ENCODE measurements around the gene HDAC9. TPM values are rescaled to one million over a fixed set of nuclear protein-coding genes. Genes with fewer than 3 reads are reported as not detected.
A peak's percentile ranks its signal among the peaks of the same experiment; 100 is the strongest.

Gene HDAC9
- total RNA-seq, 1 donor from 2014 or later, result 27.6 TPM

- no peaks in the 10 kb centered on the region for H3K79me2 ChIP-seq (ENCODE audit: insufficient read depth, low read length)
- Mint-ChIP-seq H3K4me3 (ENCODE audit: unreplicated experiment) (no peak overlapping the region), H3K27me3 (ENCODE audit: low read depth, unreplicated experiment) (no peaks in the 10 kb centered on the region), H3K36me3 (ENCODE audit: low read depth, unreplicated experiment) (peaks cover 1% of the 10 kb centered on the region), H3K9me3 (ENCODE audit: unreplicated experiment) (no peaks in the 10 kb centered on the region), H3K27ac (ENCODE audit: unreplicated experiment) (no peak overlapping the region), H3K4me1 (ENCODE audit: low read depth, unreplicated experiment) (no peaks in the 10 kb centered on the region)
- H3K9ac ChIP-seq (ENCODE audit: low read length), result no peak overlapping the region
- H3K4me1 ChIP-seq (ENCODE audit: insufficient read depth, low read length), result no peaks in the 10 kb centered on the region
- no peak overlapping the region for H2AFZ ChIP-seq (ENCODE audit: low read depth, low read length)
- no peak overlapping the region for H3K4me2 ChIP-seq (ENCODE audit: low read length)
- DNase-seq (ENCODE audit: low read depth) (no peak), FAIRE-seq (no peak)
- TF ChIP-seq EZH2 (IDR thresholded peaks at IDR 0.05; ENCODE audit: insufficient read depth, low read length) (no peak), CTCF (IDR thresholded peaks at IDR 0.05; ENCODE audit: insufficient read depth, low read depth, low read length) (no peak)
- no peaks in the 10 kb centered on the region for H4K20me1 ChIP-seq (ENCODE audit: insufficient read depth, low read length)
- H3K27me3 ChIP-seq (ENCODE audit: insufficient read depth, low read length), result no peaks in the 10 kb centered on the region
- no peak overlapping the region for H3K4me3 ChIP-seq (ENCODE audit: insufficient read depth, low read depth, low read length)
- H3K9me3 ChIP-seq (ENCODE audit: insufficient read depth, low read depth, low read length), result no peaks in the 10 kb centered on the region
- no peak overlapping the region for H3K27ac ChIP-seq (ENCODE audit: low read depth, low read length)
- peaks cover 10% of the 10 kb centered on the region for H3K36me3 ChIP-seq (ENCODE audit: insufficient read depth, low read length)
These were observed 98.2 kb downstream of the HDAC9 start for GRCh38 chr7:18593602-18594279.

GRCh38 chr7:18597754-18598153 lies 102.2 kb downstream of the HDAC9 start:
- no peaks in the 10 kb centered on the region for H3K79me2 ChIP-seq (ENCODE audit: insufficient read depth, low read length)
- no peak overlapping the region for H2AFZ ChIP-seq (ENCODE audit: low read depth, low read length)
- no peaks in the 10 kb centered on the region for H4K20me1 ChIP-seq (ENCODE audit: insufficient read depth, low read length)
- H3K9me3 ChIP-seq (ENCODE audit: insufficient read depth, low read depth, low read length), result no peaks in the 10 kb centered on the region
- no peak overlapping the region for H3K4me3 Mint-ChIP-seq (ENCODE audit: unreplicated experiment)
- peaks cover 17% of the 10 kb centered on the region for H3K9me3 Mint-ChIP-seq (ENCODE audit: unreplicated experiment)
- H3K27me3 Mint-ChIP-seq (ENCODE audit: low read depth, unreplicated experiment), result no peaks in the 10 kb centered on the region
- H3K36me3 Mint-ChIP-seq (ENCODE audit: low read depth, unreplicated experiment), result peaks cover 24% of the 10 kb centered on the region
- H3K27me3 ChIP-seq (ENCODE audit: insufficient read depth, low read length), result no peaks in the 10 kb centered on the region
- peaks cover 11% of the 10 kb centered on the region for H3K36me3 ChIP-seq (ENCODE audit: insufficient read depth, low read length)
- FAIRE-seq (no peak), DNase-seq (ENCODE audit: low read depth) (peak; percentile 34)
- no peaks in the 10 kb centered on the region for H3K4me1 ChIP-seq (ENCODE audit: insufficient read depth, low read length)
- H3K4me1 Mint-ChIP-seq (ENCODE audit: low read depth, unreplicated experiment), result no peaks in the 10 kb centered on the region
- H3K4me2 ChIP-seq (ENCODE audit: low read length), result no peak overlapping the region
- H3K4me3 ChIP-seq (ENCODE audit: insufficient read depth, low read depth, low read length), result no peak overlapping the region
- no peak overlapping the region for H3K9ac ChIP-seq (ENCODE audit: low read length)
- H3K27ac ChIP-seq (ENCODE audit: low read depth, low read length), result no peak overlapping the region
- TF ChIP-seq CTCF (IDR thresholded peaks at IDR 0.05; ENCODE audit: insufficient read depth, low read depth, low read length), result no peak
- no peak for TF ChIP-seq EZH2 (IDR thresholded peaks at IDR 0.05; ENCODE audit: insufficient read depth, low read length)
- H3K27ac Mint-ChIP-seq (ENCODE audit: unreplicated experiment), result no peak overlapping the region

GRCh38 chr7:18607025-18607424 lies 111.5 kb downstream of the HDAC9 start:
- Histone ChIP-seq H3K79me2 (ENCODE audit: insufficient read depth, low read length) (no peaks in the 10 kb centered on the region), H3K4me1 (ENCODE audit: insufficient read depth, low read length) (peaks cover 4% of the 10 kb centered on the region), H3K9ac (ENCODE audit: low read length) (no peak overlapping the region), H4K20me1 (ENCODE audit: insufficient read depth, low read length) (no peaks in the 10 kb centered on the region), H3K27ac (ENCODE audit: low read depth, low read length) (no peak overlapping the region), H3K36me3 (ENCODE audit: insufficient read depth, low read length) (no peaks in the 10 kb centered on the region), H2AFZ (ENCODE audit: low read depth, low read length) (no peak overlapping the region), H3K4me2 (ENCODE audit: low read length) (no peak overlapping the region), H3K4me3 (ENCODE audit: insufficient read depth, low read depth, low read length) (no peak overlapping the region), H3K27me3 (ENCODE audit: insufficient read depth, low read length) (no peaks in the 10 kb centered on the region), H3K9me3 (ENCODE audit: insufficient read depth, low read depth, low read length) (peaks cover 4% of the 10 kb centered on the region)
- H3K27ac Mint-ChIP-seq (ENCODE audit: unreplicated experiment), result no peak overlapping the region
- H3K36me3 Mint-ChIP-seq (ENCODE audit: low read depth, unreplicated experiment), result peaks cover 34% of the 10 kb centered on the region
- no peaks in the 10 kb centered on the region for H3K4me1 Mint-ChIP-seq (ENCODE audit: low read depth, unreplicated experiment)
- peaks cover 19% of the 10 kb centered on the region for H3K9me3 Mint-ChIP-seq (ENCODE audit: unreplicated experiment)
- peak; percentile 62 for DNase-seq (ENCODE audit: low read depth)
- no peak for FAIRE-seq
- no peak overlapping the region for H3K4me3 Mint-ChIP-seq (ENCODE audit: unreplicated experiment)
- no peak for TF ChIP-seq CTCF (IDR thresholded peaks at IDR 0.05; ENCODE audit: insufficient read depth, low read depth, low read length)
- no peak for TF ChIP-seq EZH2 (IDR thresholded peaks at IDR 0.05; ENCODE audit: insufficient read depth, low read length)
- no peaks in the 10 kb centered on the region for H3K27me3 Mint-ChIP-seq (ENCODE audit: low read depth, unreplicated experiment)

All from astrocyte (in vitro differentiated cells and primary cell).